ENCODE results near the gene NREP.
A peak's percentile ranks its signal among the peaks of the same experiment; 100 is the strongest.

NREP gene

DNA sequence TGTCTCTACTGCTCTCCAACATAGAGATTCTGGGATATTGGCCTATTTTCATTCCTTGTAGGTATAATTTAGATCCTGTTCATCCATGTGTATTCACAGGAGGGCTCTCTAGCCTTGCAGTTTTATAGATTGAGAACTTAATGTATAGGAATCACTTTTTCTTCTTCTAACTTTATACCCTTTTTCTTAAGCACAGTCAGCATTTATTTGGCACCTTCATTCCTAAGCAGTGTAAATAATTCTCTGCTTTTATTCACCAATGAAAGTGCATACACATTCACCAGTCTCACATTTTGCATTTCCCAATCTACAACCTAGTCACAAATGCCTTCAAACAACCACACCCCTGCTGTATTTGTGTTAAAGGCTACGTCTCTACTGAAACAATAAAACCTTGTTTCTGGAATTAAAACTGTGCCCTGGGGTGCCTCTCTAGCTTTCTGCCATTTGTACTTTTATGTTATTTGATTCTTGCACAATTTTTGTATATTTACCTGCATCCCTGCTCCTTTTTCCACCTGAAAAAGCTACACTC, 49.3 kb downstream of the NREP start:
- TF ChIP-seq GATA1 (IDR thresholded peaks at IDR 0.05; ENCODE audit: low read depth, low read length) (no peak), POLR2A (IDR thresholded peaks at IDR 0.05; ENCODE audit: low read length) (no peak)
- DNase-seq: no peak

DNA sequence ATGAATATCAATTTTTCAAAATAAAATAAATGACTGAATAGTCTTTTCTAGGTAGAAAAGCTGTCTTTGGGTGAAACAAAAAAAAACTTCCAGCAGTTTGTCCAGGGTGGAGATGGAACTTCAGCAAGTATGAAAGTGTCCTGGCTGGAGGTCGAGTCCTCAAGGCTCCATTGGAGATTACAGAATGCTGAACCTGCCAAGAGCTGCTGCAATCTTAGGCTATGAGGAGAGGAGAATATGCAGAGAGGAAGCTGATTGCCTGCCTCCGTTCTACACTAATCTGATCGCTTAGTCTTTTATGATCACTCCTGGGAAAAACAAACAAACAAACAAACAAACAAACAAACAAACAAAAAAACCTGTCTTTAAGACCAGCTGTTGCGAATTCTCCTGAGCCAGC, 50.6 kb downstream of the NREP start:
- no peak for TF ChIP-seq GATA1 (IDR thresholded peaks at IDR 0.05; ENCODE audit: low read depth, low read length)
- TF ChIP-seq POLR2A (IDR thresholded peaks at IDR 0.05; ENCODE audit: low read length): no peak

GRCh38 chr5:111704452-111705085, 52.4 kb downstream of the NREP start:
- TF ChIP-seq GATA1 (IDR thresholded peaks at IDR 0.05; ENCODE audit: low read depth, low read length): no peak
- no peak for TF ChIP-seq POLR2A (IDR thresholded peaks at IDR 0.05; ENCODE audit: low read length)
- DNase-seq: no peak

More for the DNA sequence above, 50.6 kb downstream of the NREP start:
- no peak for DNase-seq

DNA sequence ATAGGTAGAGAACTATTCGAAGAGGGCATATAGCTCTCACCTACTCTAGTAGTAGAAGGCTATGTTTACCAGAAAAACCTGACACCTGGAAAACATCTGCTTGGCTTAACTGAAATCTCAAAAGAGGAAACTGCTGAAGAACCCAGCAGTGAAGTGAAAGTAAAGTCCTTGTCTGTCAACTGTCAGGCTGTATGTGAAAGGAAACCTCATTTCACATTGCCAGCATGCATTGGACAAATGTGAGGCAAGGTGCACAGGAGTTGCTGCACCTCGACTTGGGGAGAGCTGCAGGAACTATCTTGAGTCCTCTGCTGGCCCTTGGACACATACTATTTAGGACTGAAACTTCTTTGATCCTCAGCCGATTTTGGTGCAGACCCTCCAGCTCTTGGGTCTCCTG, 53.3 kb downstream of the NREP start:
- no peak for DNase-seq
- no peak for TF ChIP-seq POLR2A (IDR thresholded peaks at IDR 0.05; ENCODE audit: low read length)

GRCh38 chr5:111699976-111700375, 57.0 kb downstream of the NREP start:
- TF ChIP-seq POLR2A (IDR thresholded peaks at IDR 0.05; ENCODE audit: low read length) (no peak), GATA1 (IDR thresholded peaks at IDR 0.05; ENCODE audit: low read depth, low read length) (no peak)
- no peak for DNase-seq

DNA sequence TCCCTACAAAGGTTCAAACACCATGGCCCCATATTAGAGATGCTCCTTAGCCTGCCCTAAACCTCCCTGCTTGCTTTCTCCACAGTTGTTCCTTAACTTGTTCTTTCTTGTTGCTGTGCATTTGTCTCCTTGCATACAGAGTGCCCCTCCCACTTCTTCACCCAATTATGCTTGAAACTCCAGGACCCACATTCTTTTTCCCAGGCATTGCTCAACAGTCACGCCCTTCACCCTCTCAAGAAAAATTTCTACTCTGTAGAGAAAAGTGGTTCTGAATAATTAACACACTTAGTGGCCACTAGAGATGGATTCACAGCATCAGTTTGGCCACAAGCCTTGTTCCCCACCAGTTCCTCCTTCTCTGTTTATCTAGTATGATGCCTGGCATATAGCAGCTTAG, 57.7 kb downstream of the NREP start:
- no peak for DNase-seq
- TF ChIP-seq GATA1 (IDR thresholded peaks at IDR 0.05; ENCODE audit: low read depth, low read length): no peak
- TF ChIP-seq POLR2A (IDR thresholded peaks at IDR 0.05; ENCODE audit: low read length): no peak

- TF ChIP-seq GATA1 (IDR thresholded peaks at IDR 0.05; ENCODE audit: low read depth, low read length) (no peak), POLR2A (IDR thresholded peaks at IDR 0.05; ENCODE audit: low read length) (no peak)
- DNase-seq: no peak
Measured at GRCh38 chr5:111697881-111698757, 58.9 kb downstream of the NREP start.

GRCh38 chr5:111697215-111697614, 59.8 kb downstream of the NREP start:
- no peak for TF ChIP-seq GATA1 (IDR thresholded peaks at IDR 0.05; ENCODE audit: low read depth, low read length)
- no peak for TF ChIP-seq POLR2A (IDR thresholded peaks at IDR 0.05; ENCODE audit: low read length)

GRCh38 chr5:111695991-111696390, 61.0 kb downstream of the NREP start:
- no peak for DNase-seq
- TF ChIP-seq GATA1 (IDR thresholded peaks at IDR 0.05; ENCODE audit: low read depth, low read length) (no peak), POLR2A (IDR thresholded peaks at IDR 0.05; ENCODE audit: low read length) (no peak)

More at GRCh38 chr5:111697215-111697614, 59.8 kb downstream of the NREP start:
- no peak for DNase-seq

- TF ChIP-seq POLR2A (IDR thresholded peaks at IDR 0.05; ENCODE audit: low read length) (no peak), GATA1 (IDR thresholded peaks at IDR 0.05; ENCODE audit: low read depth, low read length) (no peak)
- DNase-seq: no peak
Measured at GRCh38 chr5:111694133-111694532, 62.9 kb downstream of the NREP start.

DNA sequence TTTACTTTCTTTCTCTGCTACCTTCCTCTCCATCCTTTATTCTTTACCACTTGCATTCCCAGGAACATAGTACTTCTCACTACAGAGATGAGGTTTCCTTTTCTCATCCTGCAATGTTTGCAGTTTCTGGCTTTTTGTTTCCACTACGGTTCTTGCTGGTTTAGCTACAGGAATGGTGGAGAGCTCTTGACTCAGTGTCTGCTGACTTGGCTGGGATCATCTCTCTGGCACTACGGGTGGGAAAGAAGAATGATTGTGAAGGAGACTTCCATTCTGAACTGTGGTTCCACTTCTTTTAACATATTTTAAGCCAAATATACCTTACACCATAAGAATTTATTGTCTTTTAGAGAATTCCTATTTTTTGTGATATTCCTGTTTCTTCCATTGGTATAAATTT, 65.1 kb downstream of the NREP start:
- no peak for DNase-seq
- TF ChIP-seq GATA1 (IDR thresholded peaks at IDR 0.05; ENCODE audit: low read depth, low read length): no peak
- no peak for TF ChIP-seq POLR2A (IDR thresholded peaks at IDR 0.05; ENCODE audit: low read length)

DNA sequence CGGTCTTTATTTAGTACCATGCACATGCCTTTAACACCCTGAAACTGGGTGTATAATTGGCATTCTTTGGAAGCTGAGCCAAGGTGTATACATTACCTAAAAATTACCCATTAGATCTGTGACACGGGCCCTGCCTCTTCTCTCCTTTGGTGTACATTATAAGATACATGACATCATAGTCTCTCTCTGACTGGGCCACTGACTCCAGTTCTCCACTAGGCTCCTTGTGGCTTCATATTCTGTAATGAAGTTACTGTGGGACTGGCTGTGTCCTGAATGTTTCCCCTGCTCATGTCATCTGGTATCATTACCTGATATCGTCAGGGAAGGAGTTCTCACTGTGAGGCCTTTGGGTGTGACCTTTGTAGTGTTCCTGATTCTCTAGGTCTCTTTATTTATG, 65.5 kb downstream of the NREP start:
- no peak for DNase-seq
- TF ChIP-seq GATA1 (IDR thresholded peaks at IDR 0.05; ENCODE audit: low read depth, low read length): no peak
- no peak for TF ChIP-seq POLR2A (IDR thresholded peaks at IDR 0.05; ENCODE audit: low read length)

DNA sequence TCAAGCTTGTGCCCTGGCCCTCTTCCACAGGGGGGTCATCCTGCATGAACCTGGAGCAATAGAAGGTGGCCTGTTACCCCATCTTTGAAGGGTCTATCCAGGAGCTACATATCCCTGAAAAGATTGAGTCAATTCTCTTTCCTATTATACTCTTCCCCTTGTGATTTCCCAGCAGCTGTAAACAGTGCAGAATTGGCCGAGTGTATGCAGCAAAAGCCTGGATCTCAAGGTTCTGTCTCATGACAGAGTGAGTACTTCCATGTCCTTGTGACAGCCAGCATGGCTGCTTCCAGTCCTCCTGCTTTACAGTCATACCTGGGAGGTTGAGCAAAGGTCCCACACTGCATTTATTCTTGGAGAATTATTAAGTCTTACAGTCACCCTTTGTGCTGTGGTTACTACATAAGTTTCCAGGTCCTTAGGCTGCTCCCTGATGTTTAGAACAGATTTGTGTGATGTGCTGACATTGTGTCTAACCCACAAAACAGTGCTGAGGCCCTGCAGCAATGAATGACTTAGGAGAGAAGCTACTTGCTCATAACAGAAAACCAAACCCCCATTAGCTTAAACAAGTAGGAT, 67.5 kb downstream of the NREP start:
- no peak for DNase-seq
- no peak for TF ChIP-seq POLR2A (IDR thresholded peaks at IDR 0.05; ENCODE audit: low read length)
- no peak for TF ChIP-seq GATA1 (IDR thresholded peaks at IDR 0.05; ENCODE audit: low read depth, low read length)

DNA sequence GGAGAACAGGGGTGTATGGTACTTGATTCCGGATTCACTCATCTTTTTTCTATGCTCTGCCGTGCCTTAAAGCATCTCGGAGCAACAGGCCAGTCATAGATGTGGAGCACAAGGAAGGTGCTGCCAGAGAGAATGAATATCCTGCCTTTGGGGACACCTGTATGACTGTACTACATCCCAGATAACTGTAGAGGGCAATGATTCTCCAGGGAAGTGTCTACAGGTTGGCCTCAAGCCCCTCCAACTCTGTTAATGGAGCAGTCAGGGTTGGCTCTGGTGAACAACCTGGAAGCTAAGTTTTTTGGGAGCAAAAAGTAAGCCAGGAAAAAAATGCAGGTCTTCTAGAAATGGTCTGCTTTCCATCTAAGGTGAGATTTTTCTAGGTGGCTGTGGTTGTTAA, 71.0 kb downstream of the NREP start:
- DNase-seq: peak in 1 of 2 experiments; percentile 9
- no peak for TF ChIP-seq POLR2A (IDR thresholded peaks at IDR 0.05; ENCODE audit: low read length)
- TF ChIP-seq GATA1 (IDR thresholded peaks at IDR 0.05; ENCODE audit: low read depth, low read length): no peak

Data from erythroblast (primary cell).